CD14-positive monocyte (primary cell): ENCODE measurements around the gene FOXP1. TPM values are rescaled to one million over a fixed set of nuclear protein-coding genes. Genes with fewer than 3 reads are reported as not detected.

Experiments
- DNase-seq, 3 donors: peaks; one replicate each; pipeline ENCODE4 v3.0.0-alpha.2; 2011 to 2022
- H2AFZ ChIP-seq: 2 replicates; pipeline ENCODE4 v1.6.0; 2012; ENCODE audit warnings: mild to moderate bottlenecking, low read depth, low read length, inconsistent platforms; ENCODE audit not compliant: insufficient read depth, poor library complexity, severe bottlenecking
- H3K27ac ChIP-seq, 2 donors: 1 replicate in 1 of 2; 2 replicates in 1 of 2; pipeline ENCODE4 v1.5.1; 2012 to 2013; ENCODE audit warnings: low read length in 2 of 2, control low read depth in 1 of 2, inconsistent platforms in 1 of 2, low read depth in 1 of 2, mild to moderate bottlenecking in 1 of 2
- H3K27me3 ChIP-seq, 2 donors: one replicate each; pipeline versions ENCODE4 v1.6.0 to v1.6.1; 2011 to 2013; ENCODE audit warnings: low read length in 2 of 2; ENCODE audit not compliant: control insufficient read depth in 2 of 2, insufficient read depth in 2 of 2
- H3K36me3 ChIP-seq, 2 donors: replicated peaks in 1 of 2; 1 replicate in 1 of 2; 2 replicates in 1 of 2; pipeline versions ENCODE4 v1.5.1 to v1.6.1; 2012 to 2013; ENCODE audit warnings: low read length in 2 of 2, control low read depth in 1 of 2, inconsistent platforms in 1 of 2, mild to moderate bottlenecking in 1 of 2; ENCODE audit not compliant: insufficient read depth in 2 of 2, control insufficient read depth in 1 of 2
- H3K4me1 ChIP-seq, 2 donors: 1 replicate in 1 of 2; 2 replicates in 1 of 2; pipeline versions ENCODE4 v1.5.1 to v1.6.1; 2012 to 2013; ENCODE audit warnings: low read length in 2 of 2, control low read depth in 1 of 2, inconsistent platforms in 1 of 2, mild to moderate bottlenecking in 1 of 2, moderate library complexity in 1 of 2; ENCODE audit not compliant: insufficient read depth in 2 of 2, control insufficient read depth in 1 of 2
- H3K4me2 ChIP-seq: replicated peaks from 2 replicates; pipeline ENCODE3; 2012; ENCODE audit warnings: low read length, moderate library complexity, mild to moderate bottlenecking; ENCODE audit not compliant: poor library complexity, severe bottlenecking; ENCODE audit errors: extremely low read depth
- H3K4me3 ChIP-seq, 3 experiments: fragments of 200-600 bp in 1 of 3; sonication (generic) in 1 of 3; replicated peaks in 1 of 3; 1 replicate in 2 of 3; 2 replicates in 1 of 3; pipeline ENCODE4 v1.5.1; 2011 to 2013; ENCODE audit warnings: low read length in 3 of 3, mild to moderate bottlenecking in 3 of 3, control low read depth in 2 of 3, low read depth in 2 of 3, inconsistent platforms in 1 of 3, moderate library complexity in 1 of 3
- H3K79me2 ChIP-seq: 2 replicates; pipeline ENCODE4 v1.6.0; 2012; ENCODE audit warnings: mild to moderate bottlenecking, control low read depth, inconsistent platforms, low read length, moderate library complexity; ENCODE audit not compliant: insufficient read depth
- H3K9ac ChIP-seq: 2 replicates; pipeline ENCODE4 v1.6.0; 2017; ENCODE audit warnings: low read length, mild to moderate bottlenecking; ENCODE audit not compliant: insufficient read depth, poor library complexity, severe bottlenecking
- H3K9me3 ChIP-seq, 2 donors: replicated peaks in 1 of 2; 1 replicate in 1 of 2; 2 replicates in 1 of 2; pipeline versions ENCODE4 v1.5.1 to v1.6.1; 2012 to 2013; ENCODE audit warnings: low read length in 2 of 2, control low read depth in 1 of 2; ENCODE audit not compliant: control insufficient read depth in 1 of 2, insufficient read depth in 1 of 2
- H4K20me1 ChIP-seq: 2 replicates; pipeline ENCODE4 v1.6.0; 2012; ENCODE audit warnings: mild to moderate bottlenecking, low read length, control low read depth, moderate library complexity; ENCODE audit not compliant: insufficient read depth
- H3K27ac Mint-ChIP-seq, 7 donors: one replicate each; pipeline ENCODE4 v1.8.0; 2020; ENCODE audit warnings: mild to moderate bottlenecking in 7 of 7, mixed read lengths in 7 of 7, moderate library complexity in 6 of 7, inconsistent platforms in 2 of 7
- H3K27me3 Mint-ChIP-seq, 3 donors: one replicate each; pipeline ENCODE4 v1.8.0; 2021 to 2022; ENCODE audit warnings: low read depth in 3 of 3, mild to moderate bottlenecking in 3 of 3, mixed read lengths in 3 of 3, moderate library complexity in 3 of 3, inconsistent platforms in 1 of 3
- H3K36me3 Mint-ChIP-seq, 2 donors: one replicate each; pipeline ENCODE4 v1.8.0; 2020; ENCODE audit warnings: mixed read lengths in 2 of 2, inconsistent platforms in 1 of 2, mild to moderate bottlenecking in 1 of 2
- H3K4me1 Mint-ChIP-seq: one replicate; pipeline ENCODE4 v1.8.0; 2020; ENCODE audit warnings: mild to moderate bottlenecking, mixed read lengths
- H3K4me3 Mint-ChIP-seq, 2 donors: one replicate each; pipeline ENCODE4 v1.8.0; 2020; ENCODE audit warnings: mild to moderate bottlenecking in 2 of 2, mixed read lengths in 2 of 2, moderate library complexity in 1 of 2
- H3K9me3 Mint-ChIP-seq, 7 donors: one replicate each; pipeline ENCODE4 v1.8.0; 2020 to 2022; ENCODE audit warnings: mixed read lengths in 7 of 7, mild to moderate bottlenecking in 6 of 7, moderate library complexity in 6 of 7, inconsistent platforms in 2 of 7
- WGBS: methylation state at CpG from one replicate; pipeline ENCODE4 v1.1.5; 2013; ENCODE audit warnings: missing lambda C conversion rate; ENCODE audit not compliant: insufficient coverage; 5-methylcytosine and 5-hydroxymethylcytosine counted together
- intact Hi-C, 2 donors: fragments of 100-400 bp; cut with micrococcal nuclease; formaldehyde crosslinking; loops; one replicate each; pipeline versions ENCODE4 v1.15.0 to v1.15.1; 2023
- polyA plus RNA-seq, 3 donors: library from polyadenylated mRNA; depleted of rRNA in 1 of 3; unstranded in 2 of 3; stranded (reverse) in 1 of 3; fragments of 300-500 nt in 2 of 3; fragments of >200 nt in 1 of 3; fragmentation: Illumina TruSeq in 2 of 3; gene quantifications; 1 replicate in 2 of 3; 2 replicates in 1 of 3; pipeline ENCODE4 v1.2.3, GENCODE V29; 2012 to 2021
- TF ChIP-seq, protein P1 (sequence below): fragments of 200-600 bp; IDR thresholded peaks from one replicate; pipeline ENCODE4 v1.8.0; 2022; ENCODE audit warnings: antibody characterized with exemption, mild to moderate bottlenecking

The FOXP1 gene
- polyA plus RNA-seq, 3 donors = 25.7 to 42.6 (median 27.8) TPM

DNA sequence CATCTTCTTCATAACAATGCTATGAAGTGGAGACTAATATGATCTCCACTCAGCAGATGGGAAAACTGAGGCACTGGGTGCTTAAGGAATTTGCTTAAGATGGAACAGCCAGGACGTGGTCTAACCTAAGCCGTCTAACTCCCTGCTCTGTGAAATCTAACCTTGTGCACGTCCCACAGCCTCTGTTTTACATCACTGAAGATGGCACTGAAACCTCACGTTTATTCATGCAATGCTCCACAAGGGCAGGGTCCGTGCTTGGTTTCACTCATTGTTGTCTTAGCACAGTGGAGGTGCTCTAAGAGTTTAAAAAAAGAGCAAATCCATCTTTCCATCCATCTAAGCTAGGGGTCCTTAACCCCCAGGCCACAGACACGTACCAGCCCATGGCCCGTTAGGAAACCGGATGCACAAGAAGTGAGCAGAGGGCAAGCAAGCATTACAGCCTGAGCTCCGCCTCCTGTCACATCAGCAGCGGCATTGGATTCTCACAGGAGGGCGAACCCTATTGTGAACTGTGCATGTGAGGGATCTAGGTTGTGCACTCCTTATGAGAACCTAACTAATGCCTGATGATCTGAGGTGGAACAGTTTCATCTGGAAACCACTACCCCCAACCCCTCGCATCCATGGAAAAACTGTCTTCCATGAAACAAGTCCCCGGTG lies 118.0 kb downstream of the FOXP1 start:
- 88% methylated on average over 7 of the region's 13 CpGs for WGBS
- H2AFZ ChIP-seq = no peak overlapping the region
- intact Hi-C loops = no loop called here
- no peaks in the 10 kb centered on the region for H3K36me3 ChIP-seq
- no peak for DNase-seq
- H3K9ac ChIP-seq = no peak overlapping the region
- no peak overlapping the region for H3K4me2 ChIP-seq
- Mint-ChIP-seq H3K27ac (peak overlapping the region in 5 of 7 donors; percentile 21 to 83 (median 68)), H3K4me3 (no peak overlapping the region), H3K27me3 (no peaks in the 10 kb centered on the region), H3K4me1 (peaks cover 62% of the 10 kb centered on the region), H3K9me3 (peaks cover 0 to 2% (median 0%) of the 10 kb centered on the region in 7 donors), H3K36me3 (peaks cover 19 to 36% of the 10 kb centered on the region in 2 donors)
- TF ChIP-seq, protein P1, sequence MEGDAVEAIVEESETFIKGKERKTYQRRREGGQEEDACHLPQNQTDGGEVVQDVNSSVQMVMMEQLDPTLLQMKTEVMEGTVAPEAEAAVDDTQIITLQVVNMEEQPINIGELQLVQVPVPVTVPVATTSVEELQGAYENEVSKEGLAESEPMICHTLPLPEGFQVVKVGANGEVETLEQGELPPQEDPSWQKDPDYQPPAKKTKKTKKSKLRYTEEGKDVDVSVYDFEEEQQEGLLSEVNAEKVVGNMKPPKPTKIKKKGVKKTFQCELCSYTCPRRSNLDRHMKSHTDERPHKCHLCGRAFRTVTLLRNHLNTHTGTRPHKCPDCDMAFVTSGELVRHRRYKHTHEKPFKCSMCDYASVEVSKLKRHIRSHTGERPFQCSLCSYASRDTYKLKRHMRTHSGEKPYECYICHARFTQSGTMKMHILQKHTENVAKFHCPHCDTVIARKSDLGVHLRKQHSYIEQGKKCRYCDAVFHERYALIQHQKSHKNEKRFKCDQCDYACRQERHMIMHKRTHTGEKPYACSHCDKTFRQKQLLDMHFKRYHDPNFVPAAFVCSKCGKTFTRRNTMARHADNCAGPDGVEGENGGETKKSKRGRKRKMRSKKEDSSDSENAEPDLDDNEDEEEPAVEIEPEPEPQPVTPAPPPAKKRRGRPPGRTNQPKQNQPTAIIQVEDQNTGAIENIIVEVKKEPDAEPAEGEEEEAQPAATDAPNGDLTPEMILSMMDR = no peak
- H3K27ac ChIP-seq = no peak overlapping the region
- H3K4me1 ChIP-seq = peaks cover 35 to 37% of the 10 kb centered on the region in 2 donors
- no peak overlapping the region for H3K4me3 ChIP-seq
- peaks cover 87% of the 10 kb centered on the region for H3K79me2 ChIP-seq
- no peaks in the 10 kb centered on the region for H3K27me3 ChIP-seq
- peaks cover 38% of the 10 kb centered on the region for H4K20me1 ChIP-seq
- no peaks in the 10 kb centered on the region for H3K9me3 ChIP-seq

DNA sequence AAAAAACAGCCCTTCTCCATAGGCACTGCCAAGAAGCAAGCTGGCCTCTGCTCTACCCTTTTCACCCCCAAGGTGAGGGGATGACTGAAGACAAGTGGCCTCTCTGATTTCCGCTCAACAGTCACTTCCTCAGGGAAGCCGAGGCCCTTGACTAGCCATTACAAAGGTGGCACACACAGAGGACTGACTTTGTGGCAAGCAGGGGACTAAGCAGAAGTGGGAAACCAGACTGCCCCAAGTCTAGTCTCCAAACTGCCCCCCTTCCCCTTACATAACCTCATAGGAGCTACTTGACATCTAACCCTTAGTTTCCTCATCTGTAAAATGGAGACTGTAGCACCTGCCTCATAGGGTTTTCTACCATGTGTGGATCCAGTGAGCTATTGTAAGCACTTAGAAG lies 118.9 kb downstream of the FOXP1 start:
- peak; percentile 48 to 64 (median 57) for DNase-seq
- Mint-ChIP-seq H3K27ac (peak overlapping the region in 6 of 7 donors; percentile 54 to 83 (median 72)), H3K27me3 (peaks cover 0 to 3% (median 0%) of the 10 kb centered on the region in 3 donors), H3K4me3 (no peak overlapping the region), H3K36me3 (peaks cover 24 to 43% of the 10 kb centered on the region in 2 donors), H3K9me3 (peaks cover 0 to 5% (median 0%) of the 10 kb centered on the region in 7 donors), H3K4me1 (peaks cover 60% of the 10 kb centered on the region)
- H4K20me1 ChIP-seq = peaks cover 35% of the 10 kb centered on the region
- H3K27me3 ChIP-seq = no peaks in the 10 kb centered on the region
- no peak overlapping the region for H3K4me3 ChIP-seq
- no peak overlapping the region for H3K9ac ChIP-seq
- intact Hi-C loops = no loop called here
- TF ChIP-seq, protein P1 = no peak
- peaks cover 35 to 36% of the 10 kb centered on the region in 2 donors for H3K4me1 ChIP-seq
- peak overlapping the region; percentile 23 to 65 for H3K27ac ChIP-seq
- peaks cover 87% of the 10 kb centered on the region for H3K79me2 ChIP-seq
- H3K4me2 ChIP-seq = no peak overlapping the region
- H3K36me3 ChIP-seq = no peaks in the 10 kb centered on the region
- H2AFZ ChIP-seq = no peak overlapping the region
- no CpG with 5 or more reads among the region's 2 CpGs for WGBS
- H3K9me3 ChIP-seq = no peaks in the 10 kb centered on the region
